Amniotic stem cell (primary cell): ENCODE measurements around the gene CUL4B.
"Not testable (repeated sequence)": the region's sequence is repeated elsewhere in the genome, so short reads cannot be mapped to it uniquely, and the experiment has no call there.

Experiments
- DNase-seq: peaks from one replicate; lab custom pipeline; 2025; lab: John Stamatoyannopoulos, UW

CUL4B gene

GRCh38 chrX:120522820-120523219, 37.9 kb downstream of the CUL4B start:
- no peak for DNase-seq

- DNase-seq, result peak; percentile 4
Observed at GRCh38 chrX:120517936-120518335, 42.8 kb downstream of the CUL4B start.

- no peak for DNase-seq
Observed at GRCh38 chrX:120514236-120514635, 46.5 kb downstream of the CUL4B start.

- no peak for DNase-seq
Observed at GRCh38 chrX:120512627-120513026, 48.1 kb downstream of the CUL4B start.

- DNase-seq, result no peak
Observed at GRCh38 chrX:120512222-120512621, 48.5 kb downstream of the CUL4B start.

GRCh38 chrX:120504569-120504968, 56.2 kb downstream of the CUL4B start:
- DNase-seq, result no peak

GRCh38 chrX:120499301-120500072, 61.3 kb downstream of the CUL4B start:
- no peak for DNase-seq

- DNase-seq, result not testable (repeated sequence)
Observed at GRCh38 chrX:120490119-120490518, 70.6 kb downstream of the CUL4B start.

GRCh38 chrX:120486786-120487185, 74.0 kb downstream of the CUL4B start:
- no peak for DNase-seq

GRCh38 chrX:120485638-120486520, 74.9 kb downstream of the CUL4B start:
- peak; percentile 20 for DNase-seq

- DNase-seq, result no peak
Observed at GRCh38 chrX:120485315-120485637, 75.5 kb downstream of the CUL4B start.

GRCh38 chrX:120477453-120477852, 83.3 kb downstream of the CUL4B start:
- DNase-seq, result no peak

- no peak for DNase-seq
Observed at GRCh38 chrX:120476714-120477113, 84.0 kb downstream of the CUL4B start.

- DNase-seq, result not testable (repeated sequence)
Observed at GRCh38 chrX:120475447-120475846, 85.3 kb downstream of the CUL4B start.
